Panc1 (cell line): ENCODE data around the gene CKAP4. TPM values are rescaled to one million over a fixed set of nuclear protein-coding genes. Genes with fewer than 3 reads are reported as not detected.

ENCODE experiments used
- ATAC-seq: fragments of 200-7000 bp; cut with Tn5 transposase; 2 replicates; pipeline ENCODE4 v1.9.1; 2020; ENCODE audit warnings: mild to moderate bottlenecking, moderate library complexity
- BruUV-seq: library from RNA; stranded (reverse); fragments of 400-500 nt; replicated peaks from 2 replicates; lab custom pipeline; 2021; lab: Mats Ljungman, UMichigan
- CTCF ChIA-PET: fragments of 300-600 bp; sonication (Branson Sonifier 250); formaldehyde crosslinking; loops from one replicate; lab custom pipeline; 2022; ENCODE audit warnings: antibody characterized with exemption; lab: Charles Lee
- POLR2A ChIA-PET: fragments of 300-600 bp; sonication (Branson Sonifier 250); formaldehyde crosslinking; loops from one replicate; lab custom pipeline; 2022; ENCODE audit warnings: antibody characterized with exemption; lab: Charles Lee
- DNase-seq: peaks from one replicate; pipeline ENCODE4 v3.0.0-alpha.2; 2010; ENCODE audit warnings: low read depth, low spot score
- H3K27ac ChIP-seq: 2 replicates; pipeline ENCODE4 v1.5.1; 2011; ENCODE audit warnings: mild to moderate bottlenecking, low read length, inconsistent platforms
- H3K27me3 ChIP-seq: fragments of 200-500 bp; sonication (Bioruptor generic); 2 replicates; pipeline ENCODE4 v1.6.0; 2014; ENCODE audit warnings: low read length, inconsistent platforms; ENCODE audit not compliant: control insufficient read depth, insufficient read depth
- H3K36me3 ChIP-seq: fragments of 200-500 bp; sonication (Bioruptor generic); 2 replicates; pipeline ENCODE4 v1.5.1; 2014; ENCODE audit warnings: inconsistent platforms, mild to moderate bottlenecking, low read length, moderate library complexity; ENCODE audit not compliant: control insufficient read depth, insufficient read depth
- H3K4me1 ChIP-seq: 2 replicates; pipeline ENCODE4 v1.5.1; 2011; ENCODE audit warnings: inconsistent platforms, mild to moderate bottlenecking, low read length, moderate library complexity; ENCODE audit not compliant: control insufficient read depth, insufficient read depth
- H3K4me3 ChIP-seq, 2 experiments: 2 replicates each; pipeline ENCODE4 v1.5.1; 2011 to 2012; ENCODE audit warnings: low read depth in 2 of 2, low read length in 2 of 2, mild to moderate bottlenecking in 2 of 2, inconsistent platforms in 1 of 2, moderate library complexity in 1 of 2
- H3K9me3 ChIP-seq: fragments of 200-500 bp; sonication (Bioruptor generic); 2 replicates; pipeline ENCODE4 v1.5.1; 2014; ENCODE audit warnings: low read depth, mild to moderate bottlenecking, inconsistent platforms, low read length, moderate library complexity; ENCODE audit not compliant: control insufficient read depth, insufficient read depth
- POLR2AphosphoS5 ChIP-seq: IDR thresholded peaks from 2 replicates; pipeline ENCODE4 v1.6.1; 2012; ENCODE audit warnings: mild to moderate bottlenecking, low read depth, low read length, moderate library complexity
- REST ChIP-seq, 2 experiments: IDR thresholded peaks; 2 replicates each; pipeline ENCODE4 v1.6.1; 2011 to 2012; ENCODE audit warnings: low read depth in 2 of 2, control low read depth in 1 of 2, low read length in 1 of 2, mild to moderate bottlenecking in 1 of 2, moderate library complexity in 1 of 2; ENCODE audit not compliant: insufficient read depth in 1 of 2
- SIN3A ChIP-seq: IDR thresholded peaks from 2 replicates; pipeline ENCODE4 v1.6.1; 2012; ENCODE audit warnings: low read depth, mild to moderate bottlenecking, low read length, moderate library complexity, borderline replicate concordance; ENCODE audit not compliant: insufficient read depth
- TCF7L2 ChIP-seq: IDR thresholded peaks from 2 replicates; pipeline ENCODE4 v1.6.1; 2011; ENCODE audit warnings: mild to moderate bottlenecking, low read depth, low read length, inconsistent platforms
- in situ Hi-C: cut with HindIII; loops from 2 replicates; pipeline ENCODE4 v1.10.0; 2016; ENCODE audit warnings: low sequenced_read_pairs, low pct_unique_long_range_greater_than_20kb
- intact Hi-C: fragments of 100-400 bp; cut with micrococcal nuclease; formaldehyde crosslinking; loops from one replicate; pipeline ENCODE4 v1.10.0; 2022; ENCODE audit not compliant: unreplicated experiment
- total RNA-seq: library from RNA; stranded (reverse); gene quantifications from one replicate; pipeline ENCODE4 v1.2.1, GENCODE V29; 2021; ENCODE audit not compliant: unreplicated experiment
- TF ChIP-seq, protein P1 (sequence below): fragments of 450-650 bp; IDR thresholded peaks from 2 replicates; pipeline ENCODE4 v1.5.1; 2017; ENCODE audit warnings: mild to moderate bottlenecking

The CKAP4 gene
- total RNA-seq, 1 experiment from 2014 or later, result 95.9 TPM

- ChIA-PET POLR2A (no interaction called here), CTCF (interaction anchor here (1.3 to 1.9 kb wide), 2 partner anchors 30 to 33 kb away, joined by 3 to 4 read pairs; no protein-coding TSS in a partner anchor)
- Histone ChIP-seq H3K9me3 (no peaks in the 10 kb centered on the region), H3K4me1 (no peaks in the 10 kb centered on the region), H3K4me3 (no peak overlapping the region), H3K36me3 (no peaks in the 10 kb centered on the region), H3K27ac (no peak overlapping the region), H3K27me3 (peaks cover 2% of the 10 kb centered on the region; the same call in 1 of the 2 replicates)
- BruUV-seq, result no TSS peak
- in situ Hi-C loops, result no loop called here
- no peak for TF ChIP-seq TCF7L2
- TF ChIP-seq POLR2AphosphoS5, result no peak
- TF ChIP-seq, protein P1, sequence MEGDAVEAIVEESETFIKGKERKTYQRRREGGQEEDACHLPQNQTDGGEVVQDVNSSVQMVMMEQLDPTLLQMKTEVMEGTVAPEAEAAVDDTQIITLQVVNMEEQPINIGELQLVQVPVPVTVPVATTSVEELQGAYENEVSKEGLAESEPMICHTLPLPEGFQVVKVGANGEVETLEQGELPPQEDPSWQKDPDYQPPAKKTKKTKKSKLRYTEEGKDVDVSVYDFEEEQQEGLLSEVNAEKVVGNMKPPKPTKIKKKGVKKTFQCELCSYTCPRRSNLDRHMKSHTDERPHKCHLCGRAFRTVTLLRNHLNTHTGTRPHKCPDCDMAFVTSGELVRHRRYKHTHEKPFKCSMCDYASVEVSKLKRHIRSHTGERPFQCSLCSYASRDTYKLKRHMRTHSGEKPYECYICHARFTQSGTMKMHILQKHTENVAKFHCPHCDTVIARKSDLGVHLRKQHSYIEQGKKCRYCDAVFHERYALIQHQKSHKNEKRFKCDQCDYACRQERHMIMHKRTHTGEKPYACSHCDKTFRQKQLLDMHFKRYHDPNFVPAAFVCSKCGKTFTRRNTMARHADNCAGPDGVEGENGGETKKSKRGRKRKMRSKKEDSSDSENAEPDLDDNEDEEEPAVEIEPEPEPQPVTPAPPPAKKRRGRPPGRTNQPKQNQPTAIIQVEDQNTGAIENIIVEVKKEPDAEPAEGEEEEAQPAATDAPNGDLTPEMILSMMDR, result no peak
- TF ChIP-seq SIN3A, result no peak
- TF ChIP-seq REST (IDR thresholded peaks at IDR 0.05; ENCODE audit: insufficient read depth in 1 of 2, low read depth in 2 of 2, low read length in 1 of 2), result no peak
- DNase-seq (no peak), ATAC-seq (no peak)
- intact Hi-C loops, result no loop called here
Measured at GRCh38 chr12:106193394-106194215, 54.2 kb downstream of the CKAP4 start.

- ChIA-PET POLR2A (no interaction called here), CTCF (interaction anchor here (1.9 kb wide), 1 partner anchor 31 kb away, joined by 4 read pairs; no protein-coding TSS in a partner anchor)
- no peak for ATAC-seq
- TF ChIP-seq TCF7L2 (no peak), SIN3A (no peak)
- TF ChIP-seq, protein P1, result 0 out of 2 replicates have a peak, but pooled peaks have one; percentile 12
- BruUV-seq, result no TSS peak
- H3K4me1 ChIP-seq, result no peaks in the 10 kb centered on the region
- H3K36me3 ChIP-seq, result no peaks in the 10 kb centered on the region
- no peak overlapping the region for H3K4me3 ChIP-seq
- peaks cover 2% of the 10 kb centered on the region; the same call in 1 of the 2 replicates for H3K27me3 ChIP-seq
- H3K9me3 ChIP-seq, result no peaks in the 10 kb centered on the region
- in situ Hi-C loops (no loop called here), intact Hi-C loops (no loop called here)
- no peak for DNase-seq
- H3K27ac ChIP-seq, result no peak overlapping the region
Measured at GRCh38 chr12:106192659-106193393, 55.0 kb downstream of the CKAP4 start.
